Cortex of kidney (tissue), 1 donor: ENCODE measurements around the gene ARID3A.

Experiments
- DNase-seq: peaks from one replicate; lab custom pipeline; 2025; lab: John Stamatoyannopoulos, UW

Gene ARID3A

DNA sequence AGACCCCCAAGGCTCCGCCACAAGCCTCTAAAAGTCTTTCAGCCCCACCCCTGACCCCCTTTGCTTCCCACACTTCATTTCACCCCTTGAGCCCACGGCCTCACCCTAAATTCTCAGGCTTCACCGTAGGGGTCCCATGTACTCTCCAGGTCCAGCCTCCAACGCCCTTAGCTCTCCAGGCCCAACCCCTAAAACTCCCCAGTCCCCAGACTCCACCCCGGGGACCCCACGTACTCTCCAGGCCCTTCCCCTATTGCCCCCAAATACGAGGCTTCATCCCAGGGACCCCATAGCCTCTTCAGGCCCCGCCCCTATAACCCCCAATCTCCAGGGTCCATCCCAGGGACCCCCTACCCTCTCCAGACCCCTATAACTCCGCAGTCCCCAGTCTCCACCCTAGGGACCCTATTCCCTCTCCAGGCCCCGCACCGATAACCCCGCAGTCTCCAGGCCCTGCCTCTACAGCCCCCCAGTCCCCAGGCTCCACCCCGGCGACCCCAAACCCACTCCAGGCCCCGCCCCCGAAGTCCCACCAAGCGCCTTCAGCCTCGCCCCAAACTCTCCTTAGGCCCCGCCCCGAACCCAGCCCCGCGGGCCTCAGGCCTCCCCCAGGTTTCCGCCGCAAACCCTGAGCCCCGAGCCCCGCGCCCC lies 33.5 kb upstream of the ARID3A start:
- DNase-seq = no peak

DNA sequence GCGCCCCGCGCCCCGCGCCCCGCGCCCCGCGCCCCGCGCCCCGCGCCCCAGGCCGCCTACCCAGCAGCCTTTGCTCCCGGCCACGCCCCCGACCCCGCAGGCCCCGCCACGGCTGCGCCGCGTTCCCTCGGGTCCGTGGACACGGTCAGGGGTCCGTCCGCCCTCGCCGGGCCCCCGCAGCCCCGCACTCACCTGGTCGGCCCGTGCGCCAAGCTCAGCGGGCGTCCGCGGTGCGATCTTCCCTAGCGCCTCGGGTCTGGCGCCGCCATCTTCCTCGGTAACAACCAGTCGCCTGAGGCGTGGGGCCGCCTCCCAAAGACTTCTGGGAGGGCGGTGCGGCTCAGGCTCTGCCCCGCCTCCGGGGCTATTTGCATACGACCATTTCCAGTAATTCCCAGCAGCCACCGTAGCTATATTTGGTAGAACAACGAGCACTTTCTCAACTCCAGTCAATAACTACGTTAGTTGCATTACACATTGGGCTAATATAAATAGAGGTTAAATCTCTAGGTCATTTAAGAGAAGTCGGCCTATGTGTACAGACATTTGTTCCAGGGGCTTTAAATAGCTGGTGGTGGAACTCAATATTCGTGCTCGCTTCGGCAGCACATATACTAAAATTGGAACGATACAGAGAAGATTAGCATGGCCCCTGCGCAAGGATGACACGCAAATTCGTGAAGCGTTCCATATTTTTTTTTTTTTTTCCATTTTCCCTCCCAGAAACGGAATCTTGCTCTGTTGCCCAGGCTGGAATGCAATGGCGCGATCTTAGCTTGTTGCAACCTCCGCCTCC lies 32.7 kb upstream of the ARID3A start, which contains the start of the genes MED16 and RNU6-9:
TSS of gene MED16 (minus strand) at position 294 of the 796 bp plus-strand sequence. CDS start 2,056 bp downstream, outside the sequence.
TSS of gene RNU6-9 (plus strand) at position 591 of the 796 bp plus-strand sequence.
- no peak for DNase-seq

DNA sequence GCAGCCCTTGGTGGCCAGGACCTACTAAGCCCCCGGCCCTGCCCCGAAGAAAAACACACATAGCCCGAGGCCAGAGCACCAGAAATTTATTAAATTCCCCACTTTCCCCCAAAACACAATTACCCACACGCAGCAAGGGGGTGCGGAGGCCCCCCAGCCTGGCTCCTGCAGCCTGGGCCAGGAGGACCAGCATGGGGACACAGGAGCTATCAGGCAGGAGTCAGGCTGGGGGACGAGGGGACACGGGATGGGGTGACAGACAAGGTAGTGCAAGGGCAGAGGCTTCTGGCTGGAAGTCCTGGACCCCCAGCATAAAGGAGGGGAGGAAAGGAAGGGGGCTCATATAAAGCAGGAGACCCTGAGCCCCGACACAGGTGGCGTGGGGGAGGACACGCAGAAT lies 29.4 kb upstream of the ARID3A start:
- DNase-seq = no peak

DNA sequence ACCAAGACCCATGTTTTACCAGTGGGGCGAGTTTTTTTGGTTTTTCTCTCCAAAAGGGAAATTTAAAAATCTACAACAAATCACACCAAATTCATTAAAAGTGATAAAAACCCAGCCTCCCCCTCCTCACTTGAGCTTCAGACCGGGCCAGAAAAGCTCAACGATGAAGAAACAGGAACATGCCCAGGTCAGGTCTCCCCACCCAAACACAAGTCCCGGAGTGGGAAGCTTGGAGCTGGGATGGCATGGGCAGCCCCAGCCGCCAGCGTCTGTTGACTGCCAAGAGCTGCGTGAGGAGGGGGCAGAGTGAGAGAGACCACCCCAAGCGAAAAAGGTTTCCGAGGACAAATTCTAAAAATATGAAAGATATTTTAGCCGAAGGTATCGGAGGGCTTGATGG lies 28.8 kb upstream of the ARID3A start:
- DNase-seq = no peak

DNA sequence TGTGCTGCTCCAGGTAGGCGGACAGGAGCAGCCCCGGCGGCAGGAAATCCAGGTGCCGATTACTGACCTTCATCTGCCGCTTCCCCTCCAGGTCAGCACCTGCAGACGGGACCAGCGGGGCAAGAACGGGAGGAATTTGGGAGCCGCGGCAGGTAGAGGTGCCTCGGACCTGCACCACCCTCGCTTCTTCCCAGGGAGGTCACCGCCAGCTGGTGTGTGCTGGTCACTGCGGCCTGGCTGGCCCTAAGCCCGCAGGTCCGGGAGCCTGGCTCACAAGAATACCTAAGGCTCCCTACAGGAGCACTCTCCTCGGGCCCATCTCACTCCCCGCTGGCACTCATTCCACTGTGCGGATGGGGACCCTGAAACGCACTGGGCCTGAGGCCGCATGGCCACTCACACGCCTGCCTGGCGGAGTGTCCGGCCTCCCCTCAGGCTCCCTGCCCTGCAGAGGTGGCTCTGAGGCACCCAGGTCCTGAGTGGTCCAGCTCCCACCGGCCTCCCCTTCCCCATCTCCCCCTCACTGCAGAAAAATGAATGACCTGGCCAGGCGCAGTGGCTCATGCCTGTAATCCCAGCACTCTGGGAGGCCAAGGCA lies 28.3 kb upstream of the ARID3A start:
- DNase-seq = no peak

DNA sequence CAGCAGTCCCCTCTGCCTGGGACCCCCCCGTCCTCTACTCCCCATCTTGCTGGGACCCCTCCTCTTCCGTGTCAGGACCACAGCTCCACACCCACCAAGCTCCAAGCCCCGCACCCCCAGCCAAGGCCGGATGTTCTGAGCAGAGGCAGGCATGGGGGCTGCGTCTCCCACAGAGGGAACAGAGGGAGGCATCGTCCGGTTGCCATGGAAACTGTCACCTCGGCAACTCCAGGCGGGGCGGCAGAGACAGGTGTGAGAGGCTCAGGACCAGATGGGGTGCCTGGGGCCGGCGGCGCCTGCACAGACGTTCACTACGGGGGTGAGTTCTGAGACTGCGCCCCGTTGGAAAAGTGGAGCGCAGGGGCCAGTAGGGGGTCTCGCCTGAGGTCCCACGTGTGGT lies 27.2 kb upstream of the ARID3A start:
- DNase-seq = no peak

DNA sequence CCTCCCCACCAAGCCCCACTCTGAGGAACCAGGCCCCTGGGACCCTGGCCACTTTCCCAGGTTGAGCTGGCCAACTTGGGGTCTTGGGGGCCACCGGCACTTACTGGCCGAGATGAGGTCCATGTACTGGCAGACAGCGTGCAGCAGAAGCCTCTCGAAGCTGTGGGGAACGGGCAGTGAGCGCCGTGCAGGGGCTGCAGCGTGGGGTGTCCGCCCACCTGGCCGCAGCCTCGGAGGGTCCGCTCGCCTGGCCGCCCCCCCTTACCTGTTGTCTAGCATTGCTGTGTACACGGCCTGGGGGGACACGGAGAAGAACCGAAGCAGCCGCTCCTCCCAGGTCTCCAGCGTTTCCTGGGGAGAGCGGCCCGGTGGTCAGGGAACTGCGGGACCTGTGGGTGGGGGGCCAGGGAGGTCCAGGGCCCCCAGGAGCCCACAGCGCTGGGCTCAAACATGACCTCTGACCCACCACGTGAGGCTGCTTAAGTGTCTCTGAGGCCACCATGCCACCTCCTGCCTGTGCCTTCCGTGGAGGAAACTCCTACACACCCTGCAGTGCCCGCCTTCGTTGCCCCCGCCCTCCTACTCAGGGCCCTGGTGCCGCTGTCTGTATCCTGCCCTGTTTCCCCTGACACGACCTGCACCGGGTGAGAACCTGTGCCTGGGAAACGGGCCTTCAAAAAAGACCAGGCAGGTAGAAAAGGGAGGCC lies 26.3 kb upstream of the ARID3A start:
- no peak for DNase-seq

DNA sequence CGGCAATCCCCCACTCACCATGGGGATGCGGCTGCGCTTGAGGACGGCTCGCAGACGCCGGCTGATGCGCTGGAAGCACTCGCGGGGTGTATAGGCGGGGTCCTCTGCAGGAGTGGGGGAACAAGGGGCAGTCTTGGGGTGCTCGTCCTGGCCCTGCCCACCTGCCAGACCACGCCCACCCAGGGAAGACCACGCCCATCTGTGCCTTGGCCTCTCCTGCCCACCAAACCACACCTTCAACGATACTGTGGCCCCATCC lies 25.9 kb upstream of the ARID3A start:
- DNase-seq = no peak

DNA sequence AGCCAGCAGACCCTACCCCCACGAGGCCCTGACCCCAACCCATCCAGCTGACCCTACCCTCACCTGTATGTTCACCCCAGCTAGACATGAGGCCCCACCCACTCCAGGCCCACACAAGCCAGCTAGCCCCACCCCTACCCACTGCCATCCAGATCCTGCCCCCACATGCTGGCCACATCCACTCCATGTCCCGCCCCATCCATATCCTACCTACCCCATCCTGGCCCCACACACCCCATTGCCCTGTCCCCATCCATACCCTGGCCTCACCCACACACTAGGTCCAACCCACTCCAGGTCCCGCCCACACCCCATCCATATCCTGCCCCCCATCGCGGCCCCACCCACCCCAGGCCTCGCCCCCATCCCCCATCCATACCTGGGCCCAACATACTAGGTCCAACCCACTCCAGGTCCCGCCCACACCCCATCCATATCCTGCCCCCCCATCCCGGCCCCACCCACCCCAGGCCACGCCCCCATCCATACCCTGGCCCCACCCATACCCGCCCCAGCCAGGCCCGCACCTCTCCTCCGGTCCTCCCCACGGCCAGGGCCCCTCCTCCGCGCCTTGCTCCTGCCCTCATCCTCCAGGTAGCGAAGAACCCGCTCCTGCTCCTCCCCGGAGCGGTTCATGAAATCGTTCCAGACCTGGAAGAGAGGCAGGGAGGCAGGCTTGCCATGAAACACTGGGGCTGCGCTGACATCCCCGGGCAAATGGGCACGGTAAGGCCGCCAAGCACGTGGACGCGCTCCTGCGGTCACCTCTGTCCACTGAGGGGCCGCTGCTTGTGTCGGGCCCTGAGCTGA lies 25.3 kb upstream of the ARID3A start:
- DNase-seq = no peak

DNA sequence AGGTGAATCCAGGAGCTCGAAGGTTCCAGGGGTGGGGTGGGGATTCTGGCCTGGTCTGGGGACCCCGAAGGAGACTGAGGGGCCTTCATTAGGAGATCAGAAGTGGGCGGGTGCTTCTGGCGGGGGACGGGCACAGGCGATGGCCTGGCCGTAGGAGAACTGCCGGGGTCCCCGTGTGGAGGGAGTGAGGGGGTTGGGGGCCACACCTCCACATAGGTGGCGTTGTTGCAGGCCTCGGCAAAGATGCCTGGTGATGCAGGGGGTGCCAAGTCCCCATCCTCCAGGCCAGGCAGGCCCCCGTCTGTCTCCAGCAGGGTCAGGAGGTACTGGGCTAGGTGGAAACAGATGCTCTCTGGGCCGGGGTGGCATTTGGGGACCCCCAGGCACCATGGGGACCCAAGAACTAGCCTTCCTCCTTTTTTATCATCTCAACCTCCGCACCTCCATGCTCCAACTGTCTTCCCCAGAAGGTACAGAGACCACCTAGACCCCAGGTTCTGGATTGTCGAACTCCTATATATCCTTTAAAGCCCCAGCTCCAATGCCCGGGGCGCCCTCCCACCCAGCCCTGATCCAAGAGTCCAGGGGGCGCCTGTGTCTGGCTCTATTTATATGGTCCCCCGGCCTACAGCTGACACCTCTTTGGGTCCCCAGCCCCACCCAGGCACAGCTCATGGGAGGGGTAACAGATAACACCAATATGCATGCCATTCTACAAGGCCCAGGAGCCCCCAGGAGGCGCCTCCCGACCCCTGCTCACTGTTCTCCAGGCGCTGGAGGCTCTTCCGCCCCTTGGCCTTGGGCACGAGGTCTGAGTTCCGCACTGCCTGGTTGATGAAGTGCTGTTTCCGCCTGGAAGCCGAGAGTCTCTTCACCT lies 24.4 kb upstream of the ARID3A start:
- DNase-seq = no peak

DNA sequence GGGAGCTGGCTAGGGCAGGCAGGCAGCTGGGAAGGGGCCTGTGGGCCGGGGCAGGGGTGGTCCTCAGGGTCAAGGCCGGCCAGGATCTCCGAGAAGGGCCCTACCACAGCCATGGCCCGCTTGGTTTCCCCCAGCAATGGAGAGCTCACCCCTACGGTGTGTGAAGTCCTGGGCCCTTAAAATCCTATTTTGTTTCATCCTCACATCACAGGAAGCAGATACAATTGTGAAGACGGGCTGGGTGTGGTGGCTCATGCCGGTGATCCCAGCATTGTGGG lies 23.8 kb upstream of the ARID3A start:
- DNase-seq = no peak

DNA sequence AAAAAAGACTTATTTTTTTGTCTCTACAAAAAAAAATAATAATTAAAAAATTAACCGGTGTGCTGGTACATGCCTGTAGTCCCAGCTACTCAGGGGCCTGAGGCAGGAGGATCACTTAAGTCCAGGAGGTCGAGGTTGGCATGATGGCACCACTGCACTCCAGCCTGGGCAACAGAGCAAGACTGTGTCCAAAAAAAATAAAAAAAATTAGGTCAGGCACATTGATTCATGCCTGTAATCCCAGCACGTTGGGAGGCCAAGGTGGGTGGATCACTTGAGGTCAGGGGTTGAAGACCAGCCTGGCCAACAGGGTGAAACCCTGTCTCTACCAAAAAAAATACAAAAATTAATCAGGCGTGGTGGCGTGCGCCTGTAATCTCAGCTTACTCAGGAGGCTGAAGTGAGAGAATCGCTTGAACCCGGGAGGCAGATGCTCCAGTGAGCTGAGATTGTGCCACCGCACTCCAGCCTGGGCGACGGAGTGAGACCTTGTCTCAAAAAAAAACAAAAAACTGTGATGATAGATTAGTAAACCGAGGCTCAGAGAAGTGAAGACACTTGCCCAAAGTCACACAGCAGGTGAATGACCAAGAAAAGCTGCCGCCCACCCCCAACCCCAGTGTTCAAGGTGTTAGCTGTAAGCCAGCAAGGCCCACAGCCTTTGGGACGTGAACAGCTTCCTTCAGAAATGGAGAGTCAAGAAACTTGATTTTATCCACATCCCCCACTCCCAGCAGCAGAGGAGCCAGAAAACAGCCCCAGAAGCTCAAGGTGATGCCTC lies 23.2 kb upstream of the ARID3A start:
- no peak for DNase-seq

DNA sequence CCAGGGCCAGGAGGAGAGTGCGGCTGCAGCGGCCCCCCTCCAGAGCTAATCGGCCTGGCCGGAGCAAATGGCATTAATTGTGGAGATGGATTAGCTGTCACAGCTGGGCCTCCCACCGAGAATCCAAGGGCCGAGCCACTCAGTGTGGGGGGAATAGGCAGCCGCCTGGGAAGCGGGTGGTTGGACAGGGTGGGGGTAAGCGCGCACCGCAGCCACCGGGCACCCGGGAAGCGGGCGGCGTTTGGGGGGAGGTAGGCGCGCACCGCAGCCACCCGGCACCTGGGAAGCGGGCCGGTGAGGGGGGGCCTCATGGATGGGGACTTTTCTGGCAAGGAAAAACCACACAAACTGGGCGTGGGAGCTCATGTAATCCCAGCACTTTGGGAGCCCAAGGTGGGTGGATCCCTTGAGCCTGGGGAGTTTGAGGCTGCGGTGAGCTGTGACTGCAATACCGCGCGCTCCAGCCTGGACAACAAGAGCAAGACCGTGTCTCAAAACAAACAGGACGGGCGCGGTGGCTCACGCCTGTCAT lies 22.5 kb upstream of the ARID3A start:
- DNase-seq = no peak

DNA sequence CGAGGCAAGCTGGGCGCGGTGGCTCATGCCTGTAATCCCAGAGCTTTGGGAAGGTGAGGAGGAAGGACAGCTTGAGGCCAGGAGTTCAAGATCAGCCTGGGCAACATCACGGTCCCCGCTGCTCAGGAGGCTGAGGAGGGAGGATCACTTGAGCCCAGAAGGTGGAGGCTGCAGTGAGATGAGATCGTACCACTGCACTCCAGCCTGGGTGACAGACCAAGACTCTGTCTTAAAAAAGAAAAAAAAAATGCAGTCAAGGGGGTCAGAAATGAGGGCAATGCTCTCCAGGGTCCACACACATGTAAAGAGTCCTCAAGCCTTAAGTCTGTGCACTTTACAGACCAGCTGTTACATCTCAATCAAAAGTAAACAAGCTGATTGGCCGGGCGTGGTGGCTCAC lies 21.3 kb upstream of the ARID3A start:
- DNase-seq = no peak

DNA sequence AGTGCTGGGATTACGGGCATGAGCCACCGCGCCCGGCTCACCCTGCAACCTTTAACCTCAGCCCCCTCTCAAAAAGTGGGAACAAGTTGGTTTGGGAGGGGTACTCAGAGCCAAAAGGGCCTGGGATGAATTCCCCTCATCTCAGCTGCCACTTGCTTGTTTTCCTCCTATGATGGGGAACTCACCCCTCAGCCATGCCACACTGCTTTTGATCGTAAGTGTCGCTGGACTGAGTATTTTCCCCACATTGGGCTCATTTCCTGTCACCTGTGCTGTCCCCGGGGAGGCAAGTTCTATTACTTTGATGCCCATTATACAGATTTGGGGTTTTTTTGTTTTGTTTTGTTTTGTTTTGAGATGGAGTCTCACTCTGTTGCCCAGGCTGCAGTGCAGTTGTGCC lies 19.4 kb upstream of the ARID3A start:
- no peak for DNase-seq

DNA sequence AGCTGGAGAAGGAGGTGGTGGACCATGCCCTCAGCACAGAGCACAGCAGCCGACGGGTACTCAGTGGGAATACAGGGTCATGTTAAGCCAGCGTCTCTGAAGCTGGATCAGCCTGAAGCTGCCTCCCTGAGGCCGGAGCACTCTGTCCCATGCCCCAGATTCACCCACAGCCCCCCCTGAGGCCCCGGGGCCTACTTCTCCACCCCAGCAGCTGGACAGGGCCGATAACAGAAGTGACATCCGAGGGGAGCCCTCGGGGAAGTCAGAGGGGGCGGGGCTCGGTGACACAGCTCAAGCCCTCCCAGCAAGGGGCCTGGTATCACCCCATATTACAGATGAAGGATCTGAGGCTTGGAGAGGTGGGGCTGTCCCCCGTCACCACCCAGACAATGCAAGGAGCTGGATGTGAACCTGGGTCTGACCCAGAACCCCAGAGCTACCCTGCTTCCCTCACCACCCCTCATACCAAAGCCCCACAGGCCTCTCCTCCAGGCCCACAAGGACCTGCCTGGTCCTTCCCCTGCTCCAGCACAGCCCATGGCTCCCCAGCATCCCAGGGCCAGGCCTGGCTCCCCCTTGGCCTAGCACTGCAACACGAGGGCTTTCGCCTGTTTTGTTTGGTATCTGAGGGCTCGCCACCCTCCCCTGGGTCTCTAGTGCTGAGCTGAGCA lies 18.5 kb upstream of the ARID3A start:
- DNase-seq = no peak

DNA sequence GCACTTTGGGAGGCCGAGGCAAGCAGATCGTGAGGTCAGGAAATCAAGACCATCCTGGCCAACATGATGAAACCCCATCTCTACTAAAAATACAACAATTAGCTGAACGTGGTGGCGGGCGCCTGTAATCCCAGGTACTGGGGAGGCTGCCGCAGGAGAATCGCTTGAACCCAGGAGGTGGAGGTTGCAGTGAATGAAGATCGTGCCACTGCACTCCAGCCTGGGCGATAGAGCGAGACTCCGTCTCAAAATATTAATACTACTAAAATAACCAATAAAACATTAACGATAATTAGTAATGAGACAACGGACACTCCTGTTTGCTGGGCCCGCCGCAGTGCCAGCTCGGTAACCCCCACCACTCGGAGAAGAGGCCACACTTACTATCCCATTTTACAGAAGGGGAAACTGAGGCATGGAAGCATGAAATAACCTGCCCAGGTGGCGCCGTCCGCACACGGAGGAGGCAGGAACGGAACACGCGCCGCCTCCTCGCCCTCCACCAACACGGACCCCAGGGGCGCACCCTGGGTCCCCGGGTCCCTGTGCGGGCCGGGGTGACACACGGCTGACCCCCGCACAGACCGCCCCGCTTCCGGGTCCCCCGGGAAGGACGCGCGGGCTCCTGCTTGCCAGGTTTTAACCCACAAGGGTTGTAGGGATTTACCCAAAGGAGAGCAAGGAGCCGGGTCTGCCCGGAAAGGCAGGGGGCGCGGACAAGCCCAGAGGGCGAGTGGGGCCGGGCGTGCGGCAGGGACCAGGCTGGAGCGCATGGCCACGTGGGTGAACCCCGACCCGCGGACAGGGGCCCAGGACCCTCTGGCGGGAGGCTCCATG lies 14.4 kb upstream of the ARID3A start:
- DNase-seq = no peak

DNA sequence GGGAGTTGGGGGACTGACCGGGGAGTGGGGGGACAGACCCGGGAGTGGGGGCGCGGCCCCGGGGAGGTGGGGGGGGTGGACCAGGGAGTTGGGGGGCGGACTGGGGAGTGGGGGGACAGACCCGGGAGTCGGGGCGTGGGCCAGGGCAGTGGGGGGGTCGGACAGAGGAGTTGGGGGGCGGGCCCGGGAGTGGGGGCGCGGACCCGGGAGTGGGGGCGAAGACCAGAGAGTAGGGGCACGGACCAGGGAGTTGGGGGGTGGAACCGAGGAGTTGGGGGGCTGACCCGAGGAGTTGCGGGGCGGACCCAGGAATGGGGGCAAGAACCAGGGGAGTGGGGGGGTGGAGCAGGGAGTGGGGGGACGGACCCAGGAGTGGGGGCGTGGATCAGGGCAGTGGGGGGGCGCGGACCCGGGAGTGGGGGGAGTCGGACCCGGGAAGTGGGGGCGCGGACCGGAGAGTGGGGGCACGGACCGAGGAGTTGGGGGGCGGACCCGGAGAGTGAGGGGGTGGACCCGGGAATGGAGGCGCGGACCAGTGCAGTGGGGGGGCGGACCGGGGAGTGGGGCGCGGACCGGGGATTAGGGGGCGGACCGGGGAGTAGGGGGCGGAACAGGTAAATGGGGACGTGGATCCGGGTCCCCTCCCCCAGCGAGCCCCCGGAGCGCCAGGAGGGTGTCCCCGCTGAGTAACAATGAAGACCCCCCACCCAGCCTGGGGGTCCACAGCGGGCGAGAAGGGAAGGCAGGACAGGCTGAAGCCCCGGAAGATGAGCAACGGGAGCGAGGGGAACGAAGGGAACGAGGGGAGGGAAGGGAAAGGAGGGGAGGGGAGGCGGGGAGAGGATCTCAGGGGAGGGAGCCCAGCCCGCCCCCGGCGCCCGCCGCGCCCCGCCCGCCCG lies 13.4 kb upstream of the ARID3A start:
- DNase-seq = no peak
